NCI-H345 treated with DMSO at 0.1 percent for 48 hours (cell line): ENCODE data around the gene PGM1.
"Not testable (repeated sequence)": the region's sequence is repeated elsewhere in the genome, so short reads cannot be mapped to it uniquely, and the experiment has no call there.

Experiments used
- DNase-seq: peaks from one replicate; lab custom pipeline; 2025; ENCODE audit not compliant: unreplicated experiment; lab: John Stamatoyannopoulos, UW

PGM1 gene

GRCh38 chr1:63593303-63593885 lies at the start of gene PGM1:
Gene PGM1 (plus strand): TSS chr1:63593411. CDS start chr1:63593489, 78 bp downstream.
- DNase-seq, result peak; percentile 66

GRCh38 chr1:63545780-63546179 lies 47.4 kb upstream of the PGM1 start:
- DNase-seq, result no peak

- no peak for DNase-seq
These were observed 45.5 kb upstream of the PGM1 start for GRCh38 chr1:63547621-63548294.

GRCh38 chr1:63548303-63548702 lies 44.9 kb upstream of the PGM1 start:
- no peak for DNase-seq

GRCh38 chr1:63548877-63549276 lies 44.3 kb upstream of the PGM1 start:
- no peak for DNase-seq

- DNase-seq, result no peak
These were observed 37.7 kb upstream of the PGM1 start for GRCh38 chr1:63555480-63555879.

- DNase-seq, result no peak
These were observed 35.7 kb upstream of the PGM1 start for GRCh38 chr1:63557365-63557987.

GRCh38 chr1:63559357-63559756 lies 33.9 kb upstream of the PGM1 start:
- no peak for DNase-seq

- DNase-seq, result no peak
These were observed 29.5 kb upstream of the PGM1 start for GRCh38 chr1:63563745-63564144.

- no peak for DNase-seq
These were observed 24.1 kb upstream of the PGM1 start for GRCh38 chr1:63569068-63569467.

- no peak for DNase-seq
These were observed 23.4 kb upstream of the PGM1 start for GRCh38 chr1:63569640-63570316.

GRCh38 chr1:63572686-63573085 lies 20.5 kb upstream of the PGM1 start:
- DNase-seq, result not testable (repeated sequence)

- DNase-seq, result not testable (repeated sequence)
These were observed 18.9 kb upstream of the PGM1 start for GRCh38 chr1:63574203-63574796.

GRCh38 chr1:63575340-63575826 lies 17.8 kb upstream of the PGM1 start:
- no peak for DNase-seq

- not testable (repeated sequence) for DNase-seq
These were observed 6.9 kb upstream of the PGM1 start for GRCh38 chr1:63586326-63586725.

- DNase-seq, result no peak
These were observed 3.0 kb upstream of the PGM1 start for GRCh38 chr1:63590166-63590560.

- DNase-seq, result no peak
These were observed 492 bp upstream of the PGM1 start for GRCh38 chr1:63592536-63593302.

- peak; percentile 27 for DNase-seq
These were observed 835 bp downstream of the PGM1 start for GRCh38 chr1:63593886-63594605.

GRCh38 chr1:63595435-63595834 lies 2.2 kb downstream of the PGM1 start:
- DNase-seq, result no peak

- no peak for DNase-seq
These were observed 6.6 kb downstream of the PGM1 start for GRCh38 chr1:63599799-63600198.
